ENCODE results near the gene TMEM150A. TPM values are rescaled to one million over a fixed set of nuclear protein-coding genes. Genes with fewer than 3 reads are reported as not detected.

The TMEM150A gene
- total RNA-seq, 4 donors from 2014 or later: 5.2 to 21.7 (median 12.8) TPM

DNA sequence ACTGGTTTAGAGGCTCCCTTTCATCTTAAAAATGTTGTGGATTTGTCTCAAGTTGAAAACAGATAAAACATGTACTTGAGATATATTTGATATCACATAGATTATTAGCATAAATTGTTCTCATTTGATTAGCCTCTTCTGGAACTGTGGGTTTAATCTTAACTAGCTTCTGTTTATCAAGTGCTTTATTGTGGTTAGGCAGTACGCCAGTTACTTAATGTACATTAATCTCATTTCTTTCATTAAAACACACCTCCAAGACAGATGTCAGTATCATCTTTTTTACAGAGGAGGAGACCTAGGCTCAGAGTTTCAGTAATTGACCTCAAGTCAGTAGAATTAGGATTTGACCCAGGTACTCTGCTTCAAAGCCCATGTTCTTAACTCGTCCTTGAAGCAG, 43.7 kb upstream of the TMEM150A start:
- Histone ChIP-seq H3K36me3 (peaks cover 4 to 97% (median 49%) of the 10 kb centered on the region in 4 donors), H3K27me3 (no peaks in the 10 kb centered on the region), H3K27ac (no peak overlapping the region), H3K4me3 (no peak overlapping the region), H3K9me3 (no peaks in the 10 kb centered on the region), H3K4me1 (no peaks in the 10 kb centered on the region)
- 91 to 94% methylated on average over 1 to 2 of the region's 2 CpGs for WGBS, 2 donors (ENCODE audit: low coverage in 1 of 2)
- TF ChIP-seq EP300 (IDR thresholded peaks at IDR 0.05; ENCODE audit: low read depth) (no peak), POLR2A (IDR thresholded peaks at IDR 0.05) (no peak), POLR2AphosphoS5 (IDR thresholded peaks at IDR 0.05) (no peak)
- TF ChIP-seq, protein P1, sequence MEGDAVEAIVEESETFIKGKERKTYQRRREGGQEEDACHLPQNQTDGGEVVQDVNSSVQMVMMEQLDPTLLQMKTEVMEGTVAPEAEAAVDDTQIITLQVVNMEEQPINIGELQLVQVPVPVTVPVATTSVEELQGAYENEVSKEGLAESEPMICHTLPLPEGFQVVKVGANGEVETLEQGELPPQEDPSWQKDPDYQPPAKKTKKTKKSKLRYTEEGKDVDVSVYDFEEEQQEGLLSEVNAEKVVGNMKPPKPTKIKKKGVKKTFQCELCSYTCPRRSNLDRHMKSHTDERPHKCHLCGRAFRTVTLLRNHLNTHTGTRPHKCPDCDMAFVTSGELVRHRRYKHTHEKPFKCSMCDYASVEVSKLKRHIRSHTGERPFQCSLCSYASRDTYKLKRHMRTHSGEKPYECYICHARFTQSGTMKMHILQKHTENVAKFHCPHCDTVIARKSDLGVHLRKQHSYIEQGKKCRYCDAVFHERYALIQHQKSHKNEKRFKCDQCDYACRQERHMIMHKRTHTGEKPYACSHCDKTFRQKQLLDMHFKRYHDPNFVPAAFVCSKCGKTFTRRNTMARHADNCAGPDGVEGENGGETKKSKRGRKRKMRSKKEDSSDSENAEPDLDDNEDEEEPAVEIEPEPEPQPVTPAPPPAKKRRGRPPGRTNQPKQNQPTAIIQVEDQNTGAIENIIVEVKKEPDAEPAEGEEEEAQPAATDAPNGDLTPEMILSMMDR (IDR thresholded peaks at IDR 0.05): no peak
- DNase-seq: no peak
- intact Hi-C loops (cut with DNase I; ENCODE audit: low total_unique reads) (loop anchor here (10.0 kb wide), 1 partner anchor 69 kb away; no protein-coding TSS in a partner anchor), in situ Hi-C loops (cut with MboI; ENCODE audit: low pct_ligation_motif_present in 1 of 4, low pct_unique_long_range_greater_than_20kb in 1 of 4, low sequenced_read_pairs in 3 of 4) (loop anchor here in 2 of 4 donors (25.0 kb wide), 2 partner anchors 166 to 441 kb away; no protein-coding TSS in a partner anchor)

DNA sequence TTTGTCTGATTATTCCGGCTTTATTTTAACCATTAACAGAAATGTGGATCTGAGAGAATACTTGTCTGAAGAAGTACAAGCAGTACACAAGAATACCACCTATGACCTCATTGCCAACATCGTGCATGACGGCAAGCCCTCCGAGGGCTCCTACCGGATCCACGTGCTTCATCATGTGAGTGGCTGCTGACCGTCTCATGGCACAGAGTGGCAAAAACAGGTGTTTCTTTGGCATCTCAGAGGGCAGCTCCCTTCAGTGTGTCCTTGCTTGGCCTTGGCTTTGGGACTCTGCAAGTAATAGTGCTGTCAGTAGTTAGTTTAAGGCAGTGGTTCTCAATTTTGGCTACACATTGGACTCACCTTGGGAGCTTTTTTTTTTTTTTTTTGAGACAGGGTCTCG, 42.4 kb upstream of the TMEM150A start:
- Histone ChIP-seq H3K9me3 (no peaks in the 10 kb centered on the region), H3K4me3 (no peak overlapping the region), H3K4me1 (no peaks in the 10 kb centered on the region), H3K27ac (no peak overlapping the region), H3K36me3 (peaks cover 6 to 98% (median 50%) of the 10 kb centered on the region in 4 donors), H3K27me3 (no peaks in the 10 kb centered on the region)
- DNase-seq: no peak
- TF ChIP-seq EP300 (IDR thresholded peaks at IDR 0.05; ENCODE audit: low read depth) (no peak), POLR2A (IDR thresholded peaks at IDR 0.05) (no peak), POLR2AphosphoS5 (IDR thresholded peaks at IDR 0.05) (no peak)
- TF ChIP-seq, protein P1 (IDR thresholded peaks at IDR 0.05): no peak
- in situ Hi-C loops (cut with MboI; ENCODE audit: low pct_ligation_motif_present in 1 of 4, low pct_unique_long_range_greater_than_20kb in 1 of 4, low sequenced_read_pairs in 3 of 4) (loop anchor here in 2 of 4 donors (25.0 kb wide), 2 partner anchors 167 to 442 kb away; no protein-coding TSS in a partner anchor), intact Hi-C loops (cut with DNase I; ENCODE audit: low total_unique reads) (loop anchor here (10.0 kb wide), 1 partner anchor 70 kb away; no protein-coding TSS in a partner anchor)
- 97 to 100% methylated on average over 2 to 8 of the region's 8 CpGs for WGBS, 2 donors (ENCODE audit: low coverage in 1 of 2)

DNA sequence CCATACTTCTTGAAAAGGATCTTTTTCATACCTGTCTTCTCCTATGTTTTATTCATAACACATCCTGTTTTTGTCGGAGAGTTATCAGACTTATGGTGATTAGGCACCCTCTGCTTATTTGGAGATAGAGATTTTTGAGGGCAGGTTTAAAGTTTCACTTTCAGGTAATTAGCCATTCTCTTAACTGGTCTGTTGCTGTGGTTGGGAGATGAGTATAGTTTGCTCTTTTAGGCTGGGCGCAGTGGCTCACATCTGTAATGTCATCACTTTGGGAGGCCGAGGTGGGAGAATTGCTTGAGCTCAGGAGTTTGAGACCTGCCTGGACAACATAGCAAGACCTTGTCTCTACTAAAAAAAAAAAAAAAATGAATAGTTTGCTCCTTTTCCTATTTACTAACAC, 40.2 kb upstream of the TMEM150A start:
- Histone ChIP-seq H3K27me3 (no peaks in the 10 kb centered on the region), H3K9me3 (no peaks in the 10 kb centered on the region), H3K4me1 (no peaks in the 10 kb centered on the region), H3K4me3 (no peak overlapping the region), H3K27ac (no peak overlapping the region), H3K36me3 (peaks cover 6 to 98% (median 51%) of the 10 kb centered on the region in 4 donors)
- no peak for DNase-seq
- in situ Hi-C loops (cut with MboI; ENCODE audit: low pct_ligation_motif_present in 1 of 4, low pct_unique_long_range_greater_than_20kb in 1 of 4, low sequenced_read_pairs in 3 of 4) (loop anchor here in 2 of 4 donors (25.0 kb wide), 2 partner anchors 170 to 445 kb away; no protein-coding TSS in a partner anchor), intact Hi-C loops (cut with DNase I; ENCODE audit: low total_unique reads) (loop anchor here (10.0 kb wide), 1 partner anchor 72 kb away; no protein-coding TSS in a partner anchor)
- WGBS, 2 donors (ENCODE audit: low coverage in 1 of 2): 59 to 88% methylated on average over 3 of the region's 3 CpGs
- TF ChIP-seq POLR2A (IDR thresholded peaks at IDR 0.05) (no peak), POLR2AphosphoS5 (IDR thresholded peaks at IDR 0.05) (no peak), EP300 (IDR thresholded peaks at IDR 0.05; ENCODE audit: low read depth) (no peak)
- TF ChIP-seq, protein P1 (IDR thresholded peaks at IDR 0.05): no peak

DNA sequence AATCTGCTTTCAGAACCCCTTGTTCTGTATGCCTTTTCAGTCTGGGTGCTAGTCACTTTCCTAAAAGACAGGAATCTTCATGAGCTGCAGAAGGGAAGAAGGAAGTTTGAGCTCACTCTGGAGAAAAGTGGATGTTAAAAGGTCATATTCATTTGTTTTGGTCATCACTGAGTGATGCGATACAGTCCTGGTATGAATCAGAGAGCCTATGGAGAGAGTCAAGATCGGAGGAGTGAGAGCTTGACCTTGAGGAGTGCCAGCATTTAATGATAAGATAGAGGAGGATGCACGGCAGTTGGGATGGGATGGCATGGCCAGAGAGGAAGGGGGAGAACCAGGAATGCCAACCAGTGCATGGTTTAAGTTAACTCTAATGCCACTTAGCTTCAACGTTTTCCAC, 33.1 kb upstream of the TMEM150A start:
- WGBS, 2 donors (ENCODE audit: low coverage in 1 of 2): 67 to 73% methylated on average over 3 to 4 of the region's 4 CpGs
- H3K9me3 ChIP-seq: no peaks in the 10 kb centered on the region
- intact Hi-C loops (cut with DNase I; ENCODE audit: low total_unique reads): no loop called here
- in situ Hi-C loops (cut with MboI; ENCODE audit: low pct_ligation_motif_present in 1 of 4, low pct_unique_long_range_greater_than_20kb in 1 of 4, low sequenced_read_pairs in 3 of 4): loop anchor here in 2 of 4 donors (25.0 kb wide), 2 partner anchors 177 to 452 kb away; no protein-coding TSS in a partner anchor
- H3K4me1 ChIP-seq: no peaks in the 10 kb centered on the region
- H3K27me3 ChIP-seq: no peaks in the 10 kb centered on the region
- no peak overlapping the region for H3K27ac ChIP-seq
- peaks cover 0 to 81% (median 36%) of the 10 kb centered on the region in 4 donors for H3K36me3 ChIP-seq
- H3K4me3 ChIP-seq: no peak overlapping the region
- no peak for DNase-seq
- TF ChIP-seq, protein P1 (IDR thresholded peaks at IDR 0.05): no peak
- TF ChIP-seq POLR2A (IDR thresholded peaks at IDR 0.05): no peak
- no peak for TF ChIP-seq EP300 (IDR thresholded peaks at IDR 0.05; ENCODE audit: low read depth)
- TF ChIP-seq POLR2AphosphoS5 (IDR thresholded peaks at IDR 0.05): no peak

Measured in transverse colon (tissue), 4 donors.